Measurements from ENCODE around the gene SMYD5.
"Not testable (repeated sequence)": the region's sequence is repeated elsewhere in the genome, so short reads cannot be mapped to it uniquely, and the experiment has no call there.

The SMYD5 gene

DNA sequence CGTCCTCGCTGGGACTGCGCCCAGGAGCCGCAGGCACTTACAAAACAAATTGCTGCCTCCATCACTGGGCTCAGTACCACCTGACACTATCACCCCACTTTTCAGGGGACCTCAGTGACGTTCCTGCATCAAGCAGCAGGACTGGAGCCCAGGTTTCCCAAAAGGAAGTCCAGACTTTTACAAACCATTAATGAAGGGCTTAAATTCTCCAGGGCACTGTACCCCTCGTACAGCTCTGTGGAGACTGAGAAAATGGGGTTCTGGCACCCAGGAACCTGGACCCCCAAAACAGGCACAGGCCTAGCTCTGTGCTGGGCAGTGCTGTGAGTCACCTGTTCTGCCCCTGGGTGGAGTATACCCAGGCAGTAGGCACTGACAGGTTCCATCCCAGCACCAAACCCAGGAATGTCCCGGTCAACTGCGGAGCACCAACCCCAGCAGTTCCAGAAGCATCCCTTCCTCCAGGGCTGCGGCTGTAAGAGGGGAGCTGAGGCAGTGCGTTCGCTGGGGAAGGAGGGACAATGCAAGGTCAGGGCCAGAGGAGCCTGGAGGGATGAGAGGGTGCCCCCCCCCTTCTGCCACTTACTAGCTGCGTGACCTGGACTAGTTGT lies 36.3 kb upstream of the SMYD5 start:
- peaks cover 4% of the 10 kb centered on the region; the same call in 1 of the 2 replicates for H3K27me3 ChIP-seq (replicated peaks; ENCODE audit: control insufficient read depth, insufficient read depth, low read length)
- TF ChIP-seq, protein P1, sequence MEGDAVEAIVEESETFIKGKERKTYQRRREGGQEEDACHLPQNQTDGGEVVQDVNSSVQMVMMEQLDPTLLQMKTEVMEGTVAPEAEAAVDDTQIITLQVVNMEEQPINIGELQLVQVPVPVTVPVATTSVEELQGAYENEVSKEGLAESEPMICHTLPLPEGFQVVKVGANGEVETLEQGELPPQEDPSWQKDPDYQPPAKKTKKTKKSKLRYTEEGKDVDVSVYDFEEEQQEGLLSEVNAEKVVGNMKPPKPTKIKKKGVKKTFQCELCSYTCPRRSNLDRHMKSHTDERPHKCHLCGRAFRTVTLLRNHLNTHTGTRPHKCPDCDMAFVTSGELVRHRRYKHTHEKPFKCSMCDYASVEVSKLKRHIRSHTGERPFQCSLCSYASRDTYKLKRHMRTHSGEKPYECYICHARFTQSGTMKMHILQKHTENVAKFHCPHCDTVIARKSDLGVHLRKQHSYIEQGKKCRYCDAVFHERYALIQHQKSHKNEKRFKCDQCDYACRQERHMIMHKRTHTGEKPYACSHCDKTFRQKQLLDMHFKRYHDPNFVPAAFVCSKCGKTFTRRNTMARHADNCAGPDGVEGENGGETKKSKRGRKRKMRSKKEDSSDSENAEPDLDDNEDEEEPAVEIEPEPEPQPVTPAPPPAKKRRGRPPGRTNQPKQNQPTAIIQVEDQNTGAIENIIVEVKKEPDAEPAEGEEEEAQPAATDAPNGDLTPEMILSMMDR (IDR thresholded peaks at IDR 0.05; ENCODE audit: insufficient read depth, low read length, poor library complexity, severe bottlenecking) = no peak
- H3K4me3 ChIP-seq (replicated peaks; ENCODE audit: low read depth, low read length) = no peak overlapping the region
- H3K36me3 ChIP-seq (ENCODE audit: control insufficient read depth, insufficient read depth, low read length) = no peaks in the 10 kb centered on the region
- no peak for DNase-seq (ENCODE audit: extremely low read depth, insufficient read length)

DNA sequence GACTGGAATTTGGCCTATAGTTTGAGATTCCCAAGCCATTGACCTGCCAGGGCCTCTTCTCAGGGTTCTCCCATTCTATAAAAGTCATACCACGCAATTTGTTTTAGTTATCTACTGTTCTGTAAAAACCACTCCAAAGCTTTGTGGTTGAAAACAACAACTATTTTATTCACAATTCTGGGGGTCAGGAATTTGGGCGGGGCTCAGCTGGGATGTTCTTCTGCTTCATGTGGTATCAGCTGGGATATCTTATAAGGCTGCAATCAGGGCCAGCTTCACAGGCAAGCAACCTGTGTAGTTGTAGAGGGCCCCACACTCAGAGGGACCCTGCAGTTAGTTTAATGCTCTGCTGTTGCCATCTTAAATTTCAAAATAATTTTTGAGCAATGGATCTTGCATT lies 28.1 kb upstream of the SMYD5 start:
- Histone ChIP-seq H3K36me3 (ENCODE audit: control insufficient read depth, insufficient read depth, low read length) (no peaks in the 10 kb centered on the region), H3K4me3 (replicated peaks; ENCODE audit: low read depth, low read length) (no peak overlapping the region), H3K27me3 (replicated peaks; ENCODE audit: control insufficient read depth, insufficient read depth, low read length) (peaks cover 3% of the 10 kb centered on the region; the same call in 1 of the 2 replicates)
- DNase-seq (ENCODE audit: extremely low read depth, insufficient read length) = no peak
- TF ChIP-seq, protein P1 (IDR thresholded peaks at IDR 0.05; ENCODE audit: insufficient read depth, low read length, poor library complexity, severe bottlenecking) = no peak

DNA sequence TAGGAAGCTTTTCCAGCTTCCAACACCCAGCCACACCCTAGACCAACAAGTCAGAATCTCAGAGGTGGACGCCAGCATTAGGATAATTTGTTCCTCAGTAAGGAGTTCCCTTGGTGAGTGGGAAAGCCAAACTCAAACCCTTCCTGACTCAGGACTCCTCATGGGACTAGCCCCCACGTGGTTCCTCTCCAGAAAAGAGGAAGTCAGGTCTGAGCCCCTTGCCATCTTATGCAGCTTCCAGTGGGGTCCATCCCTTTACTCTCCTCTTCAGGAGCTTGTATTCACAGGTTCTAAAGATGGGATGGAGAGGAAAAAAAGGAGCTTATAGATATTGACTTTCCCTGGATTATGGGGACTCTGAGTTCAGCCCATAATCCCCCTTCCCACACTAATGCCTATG lies 26.5 kb upstream of the SMYD5 start:
- Histone ChIP-seq H3K27me3 (replicated peaks; ENCODE audit: control insufficient read depth, insufficient read depth, low read length) (peaks cover 3% of the 10 kb centered on the region; the same call in 1 of the 2 replicates), H3K36me3 (ENCODE audit: control insufficient read depth, insufficient read depth, low read length) (no peaks in the 10 kb centered on the region), H3K4me3 (replicated peaks; ENCODE audit: low read depth, low read length) (no peak overlapping the region)
- DNase-seq (ENCODE audit: extremely low read depth, insufficient read length) = no peak
- TF ChIP-seq, protein P1 (IDR thresholded peaks at IDR 0.05; ENCODE audit: insufficient read depth, low read length, poor library complexity, severe bottlenecking) = no peak

DNA sequence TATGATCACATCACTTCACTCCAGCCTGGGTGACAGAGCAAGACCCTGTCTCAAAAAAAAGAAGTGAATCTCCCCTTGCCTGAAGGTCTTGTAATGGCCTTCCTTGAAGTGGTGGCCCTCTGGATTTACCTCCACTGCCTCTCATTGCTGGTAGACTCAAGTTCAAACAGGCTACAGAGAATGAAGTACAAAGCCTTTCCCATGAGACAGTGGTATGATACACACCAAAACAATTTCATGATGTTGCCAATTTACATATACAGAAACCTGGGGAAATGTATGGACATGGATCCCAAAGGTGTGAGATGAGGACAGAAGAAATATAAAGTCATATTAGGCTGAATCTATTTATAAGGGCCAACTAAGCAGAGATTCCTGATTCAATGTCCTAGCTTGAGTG lies 16.5 kb upstream of the SMYD5 start:
- Histone ChIP-seq H3K36me3 (ENCODE audit: control insufficient read depth, insufficient read depth, low read length) (no peaks in the 10 kb centered on the region), H3K4me3 (replicated peaks; ENCODE audit: low read depth, low read length) (no peak overlapping the region), H3K27me3 (replicated peaks; ENCODE audit: control insufficient read depth, insufficient read depth, low read length) (peaks cover 2% of the 10 kb centered on the region)
- TF ChIP-seq, protein P1 (IDR thresholded peaks at IDR 0.05; ENCODE audit: insufficient read depth, low read length, poor library complexity, severe bottlenecking) = no peak
- DNase-seq (ENCODE audit: extremely low read depth, insufficient read length) = no peak

DNA sequence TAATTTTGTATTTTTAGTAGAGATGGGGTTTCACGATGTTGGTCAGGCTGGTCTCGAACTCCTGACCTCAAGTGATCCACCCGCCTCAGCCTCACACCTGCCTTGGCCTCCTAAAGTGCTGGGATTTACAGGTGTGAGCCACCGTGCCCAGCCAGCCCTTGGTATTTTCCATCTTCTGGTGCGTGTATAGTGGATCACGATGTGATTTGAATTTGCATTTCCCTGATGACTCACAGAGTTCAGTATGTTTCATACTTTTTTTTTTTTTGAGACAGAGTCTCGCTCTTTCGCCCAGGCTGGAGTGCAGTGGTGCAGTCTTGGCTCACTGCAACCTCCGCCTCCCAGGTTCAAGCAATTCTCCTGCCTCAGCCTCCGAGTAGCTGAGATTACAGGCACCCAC lies 13.8 kb upstream of the SMYD5 start:
- H3K4me3 ChIP-seq (replicated peaks; ENCODE audit: low read depth, low read length); H3K27me3 ChIP-seq (replicated peaks; ENCODE audit: control insufficient read depth, insufficient read depth, low read length); DNase-seq (ENCODE audit: extremely low read depth, insufficient read length); H3K36me3 ChIP-seq (ENCODE audit: control insufficient read depth, insufficient read depth, low read length): not testable (repeated sequence)

DNA sequence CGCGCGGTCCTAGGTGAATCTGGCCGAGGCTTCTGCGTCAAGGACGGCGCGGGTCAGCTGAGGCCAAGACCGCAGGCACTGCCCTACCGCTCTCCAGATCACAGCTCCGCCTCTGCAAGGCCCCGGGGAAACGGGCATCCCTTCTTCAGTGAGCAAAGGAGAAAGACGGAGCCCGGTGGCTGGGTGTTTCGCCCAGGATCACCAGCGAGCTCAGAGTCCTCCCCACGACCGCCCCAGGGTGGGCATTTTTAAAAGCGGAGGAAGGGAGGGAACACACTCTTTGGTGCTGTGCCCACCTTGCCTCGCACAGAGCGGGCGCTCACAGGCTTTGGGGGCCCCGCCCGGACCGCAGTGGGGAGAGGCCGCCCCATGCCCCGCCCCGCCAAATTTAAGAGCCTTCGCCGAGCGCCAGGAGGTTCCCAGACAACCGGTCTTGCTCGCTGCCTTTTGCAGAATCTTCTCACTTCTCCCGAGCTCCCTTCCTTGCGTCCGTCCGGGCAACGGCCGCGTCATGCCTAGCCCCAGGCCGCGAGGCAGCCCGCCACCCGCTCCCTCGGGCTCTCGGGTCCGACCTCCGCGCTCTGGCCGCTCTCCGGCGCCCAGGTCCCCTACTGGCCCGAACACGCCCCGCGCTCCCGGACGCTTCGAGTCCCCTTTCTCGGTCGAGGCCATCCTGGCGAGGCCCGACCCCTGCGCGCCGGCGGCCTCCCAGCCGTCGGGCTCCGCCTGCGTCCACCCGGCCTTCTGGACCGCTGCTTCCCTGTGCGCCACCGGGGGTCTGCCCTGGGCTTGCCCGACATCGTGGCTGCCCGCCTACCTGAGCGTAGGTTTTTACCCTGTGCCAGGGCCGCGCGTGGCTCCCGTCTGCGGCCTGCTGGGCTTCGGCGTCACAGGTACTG lies 11.6 kb upstream of the SMYD5 start, which contains the start of gene NOTO:
Gene NOTO (plus strand): TSS at position 419 of the 899 bp plus-strand sequence. CDS start 93 bp downstream, at position 512.
- TF ChIP-seq, protein P1 (IDR thresholded peaks at IDR 0.05; ENCODE audit: insufficient read depth, low read length, poor library complexity, severe bottlenecking) = no peak
- no peak within 1 kb of the TSS for H3K4me3 ChIP-seq (replicated peaks; ENCODE audit: low read depth, low read length)
- DNase-seq (ENCODE audit: extremely low read depth, insufficient read length) = no peak
- H3K27me3 ChIP-seq (replicated peaks; ENCODE audit: control insufficient read depth, insufficient read depth, low read length) = no peaks in the 10 kb centered on the region; the same call in none of the 2 replicates
- H3K36me3 ChIP-seq (ENCODE audit: control insufficient read depth, insufficient read depth, low read length) = no peaks in the 10 kb centered on the region
